NAMALWA (cell line): ENCODE measurements around the gene TEX51.

Source experiments
- DNase-seq: peaks from one replicate; pipeline ENCODE4 v3.0.0-alpha.2; 2015; ENCODE audit warnings: low spot score

The TEX51 gene

GRCh38 chr2:126898636-126899035 is at the start of gene TEX51:
Gene TEX51, plus strand, starts transcription at chr2:126898890. Its CDS starts 29 bp downstream, at chr2:126898919.
- DNase-seq, result no peak

DNA sequence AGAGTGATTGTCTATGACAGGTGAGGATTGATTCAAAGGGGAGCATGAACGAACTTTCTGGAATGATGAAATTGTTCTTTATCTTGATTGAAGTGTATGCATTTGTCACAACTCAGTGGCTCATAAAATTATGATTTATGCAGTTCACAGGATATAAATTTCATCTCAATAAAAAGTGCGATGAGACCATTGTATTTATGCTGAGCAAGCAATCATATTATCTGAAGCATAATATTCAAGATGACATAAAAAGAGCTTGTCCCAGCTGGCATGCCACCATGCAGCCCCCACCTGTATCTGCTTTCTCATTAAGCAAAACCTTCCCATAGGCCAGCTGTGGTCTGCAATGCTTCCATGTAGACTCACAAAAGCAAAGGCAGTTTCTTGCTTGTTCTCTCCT is 49.6 kb upstream of the TEX51 start:
- no peak for DNase-seq

GRCh38 chr2:126849486-126849885 is 49.2 kb upstream of the TEX51 start:
- DNase-seq, result no peak

DNA sequence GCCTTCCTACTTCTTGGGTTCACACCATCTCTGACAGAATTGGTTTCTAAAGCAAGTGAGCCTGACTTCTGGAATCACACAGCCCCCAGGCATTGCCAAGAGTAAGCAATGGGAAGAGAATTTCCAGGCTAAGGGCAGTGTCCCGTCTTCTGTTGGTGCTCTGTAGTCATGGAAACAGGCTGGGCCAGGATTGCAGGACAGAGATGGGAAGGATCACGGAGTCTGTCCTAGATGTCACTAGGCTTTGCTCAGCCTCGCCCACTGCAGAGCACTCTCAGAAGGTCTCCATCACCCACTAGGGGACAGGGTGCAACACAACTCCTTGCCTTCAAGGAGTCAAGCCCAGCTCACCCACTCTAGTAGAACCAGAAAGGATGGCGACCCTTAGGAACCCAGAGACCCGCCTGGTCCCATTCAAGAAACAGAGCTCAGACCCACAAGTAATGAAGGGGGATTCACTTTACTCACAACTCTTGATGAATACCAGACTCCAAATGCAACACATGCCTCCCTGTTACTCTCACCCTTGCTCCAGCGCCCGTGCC is 48.6 kb upstream of the TEX51 start:
- DNase-seq, result no peak

GRCh38 chr2:126850940-126851339 is 47.8 kb upstream of the TEX51 start:
- DNase-seq, result no peak

DNA sequence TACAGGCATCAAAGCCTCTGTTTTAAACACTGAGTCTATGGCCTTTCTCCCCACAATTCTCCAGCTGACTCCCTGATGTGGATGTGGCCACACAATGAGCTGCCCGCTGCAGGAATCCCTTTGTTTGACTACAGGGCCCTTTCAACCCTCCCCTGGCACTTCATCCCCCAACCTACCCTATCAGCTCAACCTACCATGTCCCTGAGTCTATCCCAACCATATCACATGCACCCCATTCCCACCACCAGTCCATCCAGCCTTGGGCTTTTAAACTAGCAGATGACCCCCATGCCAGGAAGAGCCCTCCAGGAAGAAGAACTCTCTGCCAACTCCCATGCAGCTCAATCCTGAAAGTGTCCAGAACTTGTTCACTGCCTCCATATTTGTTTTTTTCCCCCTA is 46.9 kb upstream of the TEX51 start:
- DNase-seq, result no peak

- DNase-seq, result no peak
Observed at GRCh38 chr2:126852361-126852760, 46.3 kb upstream of the TEX51 start.

DNA sequence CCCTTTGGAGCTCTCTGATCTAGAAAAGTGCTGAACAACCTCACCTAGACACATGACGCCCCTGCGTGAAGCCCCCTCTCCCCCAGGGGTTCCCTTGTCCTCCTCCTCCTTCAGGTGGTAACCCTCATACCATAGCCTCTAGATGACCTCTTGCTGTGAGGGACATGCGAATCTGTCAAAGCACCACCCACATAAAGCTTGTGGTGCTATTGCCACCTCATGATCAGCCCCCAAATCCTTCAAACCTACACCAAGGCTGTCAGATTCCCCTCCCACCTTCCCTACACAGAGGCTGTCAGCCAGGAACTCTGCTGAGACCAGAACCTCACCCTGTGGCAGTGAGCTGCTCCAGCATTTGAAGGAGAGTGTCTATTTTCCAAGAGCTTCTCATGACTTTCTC is 43.1 kb upstream of the TEX51 start:
- DNase-seq, result no peak

DNA sequence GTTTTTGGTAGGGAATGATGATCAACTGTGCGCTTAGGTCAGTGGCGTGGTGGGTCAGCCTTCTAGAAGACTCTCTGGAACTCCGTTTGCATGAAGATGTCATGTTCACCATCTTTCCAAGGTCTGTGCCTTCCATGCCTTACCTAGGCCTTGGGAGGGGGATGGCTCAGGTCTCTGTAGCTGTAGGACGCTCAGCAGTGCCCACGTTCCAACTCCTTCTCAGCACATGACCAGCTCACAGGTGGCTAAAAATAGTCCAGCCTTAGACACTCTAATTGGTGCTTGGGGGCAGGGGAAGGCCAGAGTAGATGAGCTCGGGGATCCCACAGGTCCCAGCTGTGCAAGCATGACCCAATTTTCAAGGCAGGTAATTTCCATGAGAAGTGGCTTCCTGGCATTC is 42.3 kb upstream of the TEX51 start:
- no peak for DNase-seq

GRCh38 chr2:126857502-126857901 is 41.2 kb upstream of the TEX51 start:
- DNase-seq, result no peak

- no peak for DNase-seq
Observed at GRCh38 chr2:126858013-126858412, 40.7 kb upstream of the TEX51 start.

- no peak for DNase-seq
Observed at GRCh38 chr2:126858436-126858835, 40.3 kb upstream of the TEX51 start.

DNA sequence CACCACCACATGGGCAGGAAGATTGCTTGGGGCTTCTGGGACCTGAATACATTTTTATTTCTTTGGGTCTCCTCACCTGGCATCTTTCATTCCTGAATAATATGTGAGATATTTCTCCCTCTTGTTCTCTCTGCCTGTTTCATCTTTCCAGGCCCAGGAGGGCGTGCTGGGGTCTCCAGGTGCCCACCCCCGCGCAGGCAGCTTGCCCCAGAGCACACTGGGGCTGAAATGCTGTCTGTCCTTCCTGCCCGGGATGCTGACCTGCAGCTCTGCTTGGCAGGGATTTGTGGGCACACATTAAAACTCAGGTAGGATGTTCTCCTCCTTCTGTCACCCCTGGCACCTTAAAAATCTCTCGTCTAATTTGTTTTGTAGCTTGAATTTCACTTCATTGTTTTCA is 39.7 kb upstream of the TEX51 start:
- DNase-seq, result no peak

- no peak for DNase-seq
Observed at GRCh38 chr2:126859631-126860030, 39.1 kb upstream of the TEX51 start.

DNA sequence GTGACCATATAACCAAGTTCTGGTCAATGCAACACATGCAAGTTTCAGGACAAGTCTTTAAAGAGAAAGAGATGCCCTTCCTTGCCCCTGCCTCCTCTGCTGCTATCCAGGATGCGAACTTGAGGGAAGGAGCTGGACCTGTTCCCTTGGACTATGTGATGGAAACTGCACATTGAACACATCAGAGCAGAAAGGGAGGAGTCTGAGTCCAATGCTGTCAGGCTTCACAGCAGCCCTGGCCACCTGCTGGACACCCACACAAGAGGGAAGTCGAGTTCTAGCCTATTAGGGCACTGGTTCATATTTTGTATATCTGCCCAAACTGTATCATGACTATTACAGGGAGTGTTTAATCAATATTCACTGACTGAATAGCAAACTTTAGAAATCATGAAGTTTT is 38.3 kb upstream of the TEX51 start:
- DNase-seq, result no peak

DNA sequence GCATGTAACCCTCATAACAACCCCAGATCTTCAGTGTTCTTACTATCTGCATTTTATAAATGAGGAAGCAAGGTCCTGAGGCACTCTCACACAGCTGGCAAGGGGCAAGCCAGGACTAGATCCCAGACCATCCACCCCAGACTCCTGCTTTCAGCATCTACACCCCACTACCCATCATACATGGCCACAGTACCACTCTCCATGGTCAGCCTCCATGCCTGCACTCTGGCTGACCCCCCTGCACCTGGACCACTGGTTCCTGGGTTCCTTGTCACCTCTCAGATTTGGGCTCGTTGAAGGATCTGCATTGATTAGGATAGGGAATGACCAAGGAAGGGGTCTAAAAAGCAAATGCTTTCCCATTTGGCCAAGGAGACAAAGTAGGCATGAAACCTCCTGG is 36.0 kb upstream of the TEX51 start:
- DNase-seq, result no peak

- peak; percentile 71 for DNase-seq
Observed at GRCh38 chr2:126863336-126864015, 35.2 kb upstream of the TEX51 start.

- DNase-seq, result no peak
Observed at GRCh38 chr2:126864861-126865260, 33.8 kb upstream of the TEX51 start.

DNA sequence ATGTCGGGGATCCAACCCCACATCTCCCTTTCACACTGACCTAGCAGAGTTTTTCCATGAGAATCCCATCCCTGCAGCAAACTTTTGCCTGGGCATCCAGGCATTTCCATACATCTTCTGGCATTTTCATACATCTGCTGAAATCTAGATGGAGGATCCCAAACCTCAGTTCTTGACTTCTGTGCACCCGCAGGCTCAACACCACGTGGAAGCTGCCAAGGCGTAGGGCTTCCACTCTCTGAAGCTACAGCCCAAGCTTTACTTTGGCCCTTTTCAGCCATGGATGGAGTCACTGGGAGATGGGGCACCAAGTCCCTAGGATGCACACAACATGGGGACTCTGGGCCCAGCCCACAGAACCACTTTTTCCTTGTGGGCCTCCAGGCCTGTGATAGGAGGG is 32.2 kb upstream of the TEX51 start:
- DNase-seq, result no peak

- no peak for DNase-seq
Observed at GRCh38 chr2:126874961-126875360, 23.7 kb upstream of the TEX51 start.

DNA sequence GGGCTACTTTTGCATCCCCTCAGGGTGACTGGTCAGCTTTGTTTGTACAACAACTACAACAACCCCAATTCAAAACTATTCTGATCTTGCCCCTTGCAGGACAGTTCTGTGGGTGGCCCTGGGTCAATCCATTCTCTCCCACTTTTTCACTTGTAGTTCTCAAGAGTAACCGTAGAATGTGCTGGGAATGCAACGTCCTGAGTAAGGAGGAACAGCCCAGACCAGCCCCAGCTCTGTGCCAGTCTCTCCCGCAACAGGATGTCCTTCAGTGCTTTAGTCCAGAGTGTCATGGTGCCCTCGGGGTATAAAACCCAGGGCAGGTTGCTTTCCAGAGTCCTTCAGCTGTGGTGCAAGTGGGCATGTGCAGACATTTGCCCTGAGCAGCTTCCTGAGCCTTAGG is 22.1 kb upstream of the TEX51 start:
- no peak for DNase-seq

DNA sequence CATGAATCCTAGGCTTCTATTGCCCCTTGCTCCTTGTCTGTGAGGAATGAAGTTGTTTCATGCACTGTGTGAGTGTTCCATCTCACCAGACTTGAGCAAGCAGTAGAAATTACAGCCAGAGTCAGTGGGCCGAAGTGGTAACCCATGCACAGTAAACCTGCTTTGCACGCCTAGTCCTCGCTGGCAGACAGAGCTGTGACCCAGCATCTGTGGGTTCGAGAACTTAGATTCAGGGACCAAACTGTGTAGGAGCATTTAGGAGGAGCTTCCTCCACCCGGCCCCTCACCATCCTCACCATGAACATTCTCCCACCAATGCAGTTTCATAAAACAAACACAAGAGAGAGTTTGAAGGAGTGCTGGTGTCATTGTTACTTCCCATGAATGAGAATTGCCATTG is 21.6 kb upstream of the TEX51 start:
- no peak for DNase-seq

DNA sequence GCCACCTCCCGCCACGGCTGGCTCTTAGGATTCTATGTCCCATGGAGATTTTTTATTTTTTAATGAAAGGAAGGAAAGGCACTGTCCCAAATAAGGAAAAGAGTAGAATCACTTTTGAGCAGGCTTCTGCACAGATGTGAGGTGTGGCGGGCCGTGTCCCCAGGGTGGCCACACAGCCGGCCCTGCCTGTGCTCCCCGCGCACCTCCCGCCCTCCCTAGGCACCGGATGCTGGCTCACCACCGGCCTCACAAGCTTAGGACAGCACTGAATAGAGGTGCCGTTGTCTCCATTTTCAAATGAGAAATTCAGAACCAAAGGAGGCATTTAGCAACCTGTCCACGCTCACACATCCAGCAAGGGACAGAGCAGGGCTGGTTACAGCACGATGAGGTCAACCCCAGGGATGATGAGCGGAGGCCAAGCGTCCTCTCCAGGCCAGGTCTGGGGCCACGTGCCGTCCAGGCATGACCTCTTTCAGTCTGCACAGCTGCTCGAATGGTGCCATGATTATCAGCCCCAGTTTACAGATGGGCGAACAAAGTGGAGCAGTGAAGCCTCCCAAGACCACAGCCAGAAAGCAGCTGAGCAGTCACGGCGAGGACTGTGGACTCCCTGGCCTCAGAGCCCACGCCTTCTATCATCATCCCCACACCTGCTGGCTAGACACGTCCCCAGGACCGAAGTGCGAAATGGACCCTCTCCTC is 20.7 kb upstream of the TEX51 start:
- DNase-seq, result no peak

DNA sequence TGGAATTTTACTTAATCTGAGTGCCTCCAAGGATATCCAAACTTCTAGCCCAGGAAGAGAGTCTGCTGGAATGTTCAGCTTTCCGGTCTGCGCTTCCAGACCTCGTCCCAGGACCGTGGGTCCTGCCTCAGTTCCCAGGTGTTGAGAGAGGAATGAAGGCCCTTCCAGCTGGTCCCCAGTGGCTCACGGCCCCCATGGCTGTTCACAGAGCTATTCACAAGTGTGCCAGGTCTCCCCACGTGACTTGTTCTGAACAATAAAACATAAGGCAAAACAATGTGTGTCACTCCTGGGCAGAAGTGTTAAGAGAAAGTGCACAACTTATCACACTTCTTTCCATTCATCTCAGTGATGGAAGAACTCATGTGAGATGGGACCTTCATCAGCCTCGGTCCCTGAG is 20.1 kb upstream of the TEX51 start:
- DNase-seq, result no peak
